Measurements from ENCODE around the gene ZCCHC24. TPM values are rescaled to one million over a fixed set of nuclear protein-coding genes. Genes with fewer than 3 reads are reported as not detected.

The ZCCHC24 gene
- total RNA-seq, 2 experiments from 2014 or later = 0.98 to 2.2 TPM

DNA sequence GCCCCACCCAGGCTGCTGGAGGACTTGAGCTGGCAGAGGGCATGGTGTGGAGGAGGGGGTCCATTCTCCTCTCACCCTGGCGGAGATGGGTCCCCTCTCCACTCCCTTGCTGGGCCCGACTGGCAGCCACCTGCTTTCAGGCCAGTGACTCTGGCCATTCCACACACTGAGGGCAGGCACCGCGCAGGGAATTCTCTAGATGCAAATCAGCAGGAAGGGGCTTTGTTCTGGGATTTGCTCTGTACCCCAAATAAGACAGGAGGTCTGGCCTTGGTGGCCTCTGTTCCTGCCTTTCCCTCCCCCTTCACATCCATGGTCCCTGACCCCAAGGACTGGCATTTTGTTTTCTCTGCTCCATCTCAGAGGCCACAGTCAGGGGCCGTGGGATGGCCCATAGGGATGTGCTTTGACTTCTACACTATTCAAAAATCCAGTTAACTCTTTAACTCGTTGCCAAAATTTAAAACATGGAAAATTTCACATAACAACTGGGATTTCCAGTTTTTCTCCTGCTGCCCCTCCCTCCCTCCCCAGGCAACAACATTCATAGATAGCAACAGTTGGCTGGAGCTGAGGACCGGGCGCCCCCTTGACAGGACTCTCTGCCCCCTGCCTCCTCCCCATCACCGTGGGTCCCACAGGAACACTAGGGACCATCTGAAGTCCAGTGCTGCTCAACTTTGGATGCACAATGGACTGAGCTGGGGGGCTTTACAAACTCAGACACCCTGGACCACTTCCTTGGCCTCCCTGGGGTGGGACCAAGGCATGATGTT lies 64.3 kb downstream of the ZCCHC24 start:
- BruUV-seq (replicated peaks) = no TSS peak
- no peak for DNase-seq (ENCODE audit: low spot score)
- H3K4me3 ChIP-seq (ENCODE audit: low read depth, low read length, poor library complexity, severe bottlenecking) = no peak overlapping the region
- TF ChIP-seq EZH2phosphoT487 (IDR thresholded peaks at IDR 0.05; ENCODE audit: borderline replicate concordance, low read depth, low read length) = no peak
- TF ChIP-seq, protein P1, sequence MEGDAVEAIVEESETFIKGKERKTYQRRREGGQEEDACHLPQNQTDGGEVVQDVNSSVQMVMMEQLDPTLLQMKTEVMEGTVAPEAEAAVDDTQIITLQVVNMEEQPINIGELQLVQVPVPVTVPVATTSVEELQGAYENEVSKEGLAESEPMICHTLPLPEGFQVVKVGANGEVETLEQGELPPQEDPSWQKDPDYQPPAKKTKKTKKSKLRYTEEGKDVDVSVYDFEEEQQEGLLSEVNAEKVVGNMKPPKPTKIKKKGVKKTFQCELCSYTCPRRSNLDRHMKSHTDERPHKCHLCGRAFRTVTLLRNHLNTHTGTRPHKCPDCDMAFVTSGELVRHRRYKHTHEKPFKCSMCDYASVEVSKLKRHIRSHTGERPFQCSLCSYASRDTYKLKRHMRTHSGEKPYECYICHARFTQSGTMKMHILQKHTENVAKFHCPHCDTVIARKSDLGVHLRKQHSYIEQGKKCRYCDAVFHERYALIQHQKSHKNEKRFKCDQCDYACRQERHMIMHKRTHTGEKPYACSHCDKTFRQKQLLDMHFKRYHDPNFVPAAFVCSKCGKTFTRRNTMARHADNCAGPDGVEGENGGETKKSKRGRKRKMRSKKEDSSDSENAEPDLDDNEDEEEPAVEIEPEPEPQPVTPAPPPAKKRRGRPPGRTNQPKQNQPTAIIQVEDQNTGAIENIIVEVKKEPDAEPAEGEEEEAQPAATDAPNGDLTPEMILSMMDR (conservative IDR thresholded peaks at IDR 0.05; ENCODE audit: low read length) = no peak
- no peaks in the 10 kb centered on the region for H4K20me1 ChIP-seq (ENCODE audit: insufficient read depth, low read length)
- no peaks in the 10 kb centered on the region for H3K4me1 ChIP-seq (ENCODE audit: insufficient read depth, low read length, poor library complexity, severe bottlenecking)
- H2AFZ ChIP-seq (ENCODE audit: low read length) = no peak overlapping the region
- no peak overlapping the region for H3K27ac ChIP-seq (ENCODE audit: low read depth, low read length, poor library complexity, severe bottlenecking)
- ChIA-PET POLR2A (interaction anchor here (0.6 kb wide), 1 partner anchor 136 kb away, joined by 3 read pairs; no protein-coding TSS in a partner anchor), CTCF (ENCODE audit: unreplicated experiment) (no interaction called here)
- no peaks in the 10 kb centered on the region for H3K9me2 ChIP-seq (ENCODE audit: insufficient read depth, low read length)
- no peaks in the 10 kb centered on the region for H3K36me3 ChIP-seq (ENCODE audit: insufficient read depth, low read length)
- H3K9me3 ChIP-seq (ENCODE audit: low read length) = no peaks in the 10 kb centered on the region
- H3K79me2 ChIP-seq (ENCODE audit: insufficient read depth, low read depth, low read length) = no peaks in the 10 kb centered on the region
- intact Hi-C loops (cut with micrococcal nuclease; ENCODE audit: unreplicated experiment) = no loop called here
- no peak overlapping the region for H3K4me2 ChIP-seq (ENCODE audit: low read length)

DNA sequence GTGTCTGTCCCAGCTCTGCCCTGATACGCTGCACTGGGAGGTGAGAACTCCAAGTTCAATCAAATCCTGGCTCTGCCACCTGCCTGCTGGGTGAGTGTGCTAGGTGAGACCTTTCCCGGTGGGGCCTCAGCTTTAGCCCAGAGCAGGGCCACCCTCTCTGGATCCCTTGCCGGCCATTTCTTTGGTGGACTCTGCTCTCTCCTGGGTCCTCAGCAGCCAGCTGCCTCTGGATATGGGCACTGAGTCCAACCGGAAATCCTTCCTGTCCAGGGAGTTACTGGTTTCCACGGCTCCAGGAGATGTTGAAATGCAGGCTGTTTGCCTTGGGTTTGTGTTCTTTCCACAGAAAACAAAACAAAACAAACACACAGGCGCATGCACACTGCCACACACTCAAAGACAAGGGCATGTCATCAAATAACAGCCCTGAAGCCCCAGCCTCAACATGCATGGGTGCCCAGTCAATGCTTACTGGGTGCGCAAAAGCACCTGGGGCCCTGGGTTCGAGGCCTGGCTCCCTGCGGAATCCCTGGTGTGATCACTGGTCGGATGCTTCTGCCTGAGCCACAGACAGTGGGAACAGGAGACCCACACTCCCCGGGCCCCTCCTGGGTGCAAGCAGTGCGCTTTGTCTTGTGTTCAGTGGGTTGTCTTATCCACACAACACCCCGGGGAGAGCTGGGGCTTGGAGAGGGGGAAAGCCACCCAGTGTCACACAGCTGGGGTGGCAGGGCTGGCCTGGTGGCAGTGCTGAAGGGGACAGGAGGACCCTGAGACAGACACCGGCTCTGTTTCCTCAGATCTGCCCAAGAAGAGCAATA lies 65.1 kb downstream of the ZCCHC24 start:
- H3K4me1 ChIP-seq (ENCODE audit: insufficient read depth, low read length, poor library complexity, severe bottlenecking) = no peaks in the 10 kb centered on the region
- H3K4me3 ChIP-seq (ENCODE audit: low read depth, low read length, poor library complexity, severe bottlenecking) = no peak overlapping the region
- TF ChIP-seq, protein P1 (conservative IDR thresholded peaks at IDR 0.05; ENCODE audit: low read length) = no peak
- TF ChIP-seq EZH2phosphoT487 (IDR thresholded peaks at IDR 0.05; ENCODE audit: borderline replicate concordance, low read depth, low read length) = no peak
- no peaks in the 10 kb centered on the region for H3K9me3 ChIP-seq (ENCODE audit: low read length)
- no peaks in the 10 kb centered on the region for H3K9me2 ChIP-seq (ENCODE audit: insufficient read depth, low read length)
- H3K79me2 ChIP-seq (ENCODE audit: insufficient read depth, low read depth, low read length) = no peaks in the 10 kb centered on the region
- intact Hi-C loops (cut with micrococcal nuclease; ENCODE audit: unreplicated experiment) = no loop called here
- H3K4me2 ChIP-seq (ENCODE audit: low read length) = no peak overlapping the region
- DNase-seq (ENCODE audit: low spot score) = no peak
- no peaks in the 10 kb centered on the region for H3K36me3 ChIP-seq (ENCODE audit: insufficient read depth, low read length)
- BruUV-seq (replicated peaks) = no TSS peak
- ChIA-PET CTCF (ENCODE audit: unreplicated experiment) (no interaction called here), POLR2A (no interaction called here)
- H4K20me1 ChIP-seq (ENCODE audit: insufficient read depth, low read length) = no peaks in the 10 kb centered on the region
- H3K27ac ChIP-seq (ENCODE audit: low read depth, low read length, poor library complexity, severe bottlenecking) = no peak overlapping the region
- H2AFZ ChIP-seq (ENCODE audit: low read length) = no peak overlapping the region

Measured in OCI-LY7 (cell line).